GM18505 (cell line): ENCODE measurements around the gene CACNA1B.

Experiments
- ATAC-seq: cut with Tn5 transposase; IDR thresholded peaks from one replicate; pipeline ENCODE4 v1.9.1; 2021; ENCODE audit not compliant: unreplicated experiment
- POLR2A ChIP-seq: IDR thresholded peaks from 4 replicates; pipeline ENCODE4 v1.6.1; 2011; ENCODE audit warnings: borderline replicate concordance; ENCODE audit not compliant: insufficient read depth, insufficient read length; ENCODE audit errors: extremely low read depth

Gene CACNA1B

GRCh38 chr9:137951597-137952490 lies 74.3 kb downstream of the CACNA1B start:
- no peak for ATAC-seq
- TF ChIP-seq POLR2A: no peak

- TF ChIP-seq POLR2A: no peak
- ATAC-seq: no peak
Measured at GRCh38 chr9:137952976-137953666, 75.5 kb downstream of the CACNA1B start.

- no peak for TF ChIP-seq POLR2A
- no peak for ATAC-seq
Measured at GRCh38 chr9:137953683-137954438, 76.3 kb downstream of the CACNA1B start.

- TF ChIP-seq POLR2A: no peak
- ATAC-seq: no peak
Measured at GRCh38 chr9:137955224-137955570, 77.6 kb downstream of the CACNA1B start.

GRCh38 chr9:137955586-137955985 lies 78.0 kb downstream of the CACNA1B start:
- no peak for TF ChIP-seq POLR2A
- ATAC-seq: no peak

- TF ChIP-seq POLR2A: no peak
- ATAC-seq: no peak
Measured at GRCh38 chr9:137956039-137956438, 78.5 kb downstream of the CACNA1B start.

DNA sequence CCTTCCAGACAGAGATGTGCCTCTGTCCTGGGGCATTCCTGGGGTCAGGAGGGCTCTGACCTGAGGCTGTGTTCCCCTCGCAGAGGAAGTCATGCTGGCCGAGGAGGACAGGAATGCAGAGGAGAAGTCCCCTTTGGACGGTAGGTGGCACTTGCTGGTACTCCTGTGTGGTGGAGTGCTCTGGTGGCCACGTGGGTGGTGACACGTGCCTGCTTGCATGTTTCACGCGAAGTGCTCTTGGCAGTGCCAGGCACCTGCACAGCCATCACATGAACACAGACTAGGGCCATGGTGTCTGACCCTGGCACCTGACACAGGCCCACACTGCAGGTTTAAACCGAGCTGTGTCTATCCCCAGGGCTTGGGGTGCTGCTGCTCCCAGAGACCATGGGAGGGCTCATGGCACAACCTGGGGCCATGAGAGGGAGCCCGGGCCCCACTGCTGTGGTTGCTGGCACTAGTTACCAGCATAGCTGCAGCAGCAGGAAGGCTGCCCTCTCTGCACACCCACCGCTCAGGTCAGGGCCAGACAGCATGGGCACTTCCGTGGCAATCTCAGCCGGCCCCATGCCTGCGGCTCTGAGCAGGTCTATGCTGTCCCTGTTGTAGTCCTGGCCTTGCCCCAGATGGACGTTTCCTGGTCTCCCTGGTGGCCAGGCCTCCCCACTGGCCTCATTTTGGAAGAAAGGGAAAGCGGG lies 79.3 kb downstream of the CACNA1B start:
- TF ChIP-seq POLR2A: no peak
- no peak for ATAC-seq

DNA sequence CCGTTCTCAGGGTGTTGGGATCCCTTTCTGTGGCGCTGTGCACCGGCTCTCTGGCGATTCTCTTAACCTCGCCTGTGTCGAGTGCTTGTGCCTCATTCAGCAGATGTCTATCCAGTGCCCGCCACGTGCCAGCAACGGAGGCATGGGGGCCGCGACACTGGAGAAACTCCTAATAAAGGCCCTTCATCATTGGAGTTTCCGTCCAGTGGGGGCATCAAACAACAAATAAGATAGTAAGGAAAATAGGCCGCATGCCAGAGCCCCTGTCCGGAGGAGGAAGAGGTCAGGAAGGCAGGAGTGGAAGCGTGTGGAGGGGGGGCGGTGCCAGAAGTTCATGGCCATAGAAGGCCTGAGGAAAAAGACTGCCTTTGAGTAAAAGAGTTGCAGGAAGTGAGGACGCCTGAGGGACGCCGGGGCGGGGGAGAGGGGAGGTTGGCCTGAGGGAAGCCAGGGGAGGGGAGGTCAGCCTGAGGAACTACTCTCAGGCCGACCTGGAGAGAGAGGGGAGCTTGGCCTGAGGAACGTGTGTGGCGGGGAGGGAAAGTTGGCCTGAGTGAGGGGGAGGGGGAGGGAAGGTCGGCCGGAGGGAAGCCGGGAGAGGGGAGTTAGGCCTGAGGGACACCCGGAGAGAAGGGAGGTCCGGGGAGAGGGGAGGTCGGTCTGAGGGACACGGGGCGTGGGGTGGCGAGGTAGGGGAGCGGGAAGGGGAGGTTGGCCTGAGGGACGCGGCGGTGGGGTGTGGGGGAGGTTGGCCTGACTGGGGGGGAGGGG lies 82.2 kb downstream of the CACNA1B start:
- TF ChIP-seq POLR2A: no peak
- no peak for ATAC-seq

GRCh38 chr9:137960496-137960895 lies 82.9 kb downstream of the CACNA1B start:
- no peak for TF ChIP-seq POLR2A

GRCh38 chr9:137963525-137963924 lies 85.9 kb downstream of the CACNA1B start:
- ATAC-seq: no peak
- no peak for TF ChIP-seq POLR2A

More at GRCh38 chr9:137960496-137960895, 82.9 kb downstream of the CACNA1B start:
- ATAC-seq: no peak

- no peak for TF ChIP-seq POLR2A
- ATAC-seq: no peak
Measured at GRCh38 chr9:137965177-137965795, 87.7 kb downstream of the CACNA1B start.
